AG08395 (cell line): ENCODE data around the gene ARHGEF33.
"Not testable (repeated sequence)": the region's sequence is repeated elsewhere in the genome, so short reads cannot be mapped to it uniquely, and the experiment has no call there.

Experiments
- DNase-seq: peaks from one replicate; pipeline ENCODE4 v3.0.0; 2012; ENCODE audit warnings: mixed read lengths, low spot score

Gene ARHGEF33

DNA sequence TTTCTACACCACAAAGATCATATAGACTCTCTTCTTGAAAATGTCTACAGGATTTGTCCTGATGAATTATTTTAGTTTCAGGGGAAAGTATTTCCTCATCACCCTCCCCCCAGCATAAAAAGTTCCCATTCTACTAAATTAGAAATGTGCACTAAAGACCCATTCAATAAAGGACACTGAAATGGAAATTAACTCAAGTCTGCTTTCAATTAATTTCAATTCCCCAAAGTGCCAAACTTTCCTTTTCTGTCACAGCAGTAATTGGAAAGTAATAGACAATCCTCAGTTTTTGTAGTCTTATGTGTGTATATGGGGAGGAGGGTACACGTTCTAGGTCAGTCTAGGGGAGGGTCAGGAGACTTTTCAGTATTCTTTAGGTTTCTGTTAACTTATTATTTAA, 21.5 kb downstream of the ARHGEF33 start:
- no peak for DNase-seq

DNA sequence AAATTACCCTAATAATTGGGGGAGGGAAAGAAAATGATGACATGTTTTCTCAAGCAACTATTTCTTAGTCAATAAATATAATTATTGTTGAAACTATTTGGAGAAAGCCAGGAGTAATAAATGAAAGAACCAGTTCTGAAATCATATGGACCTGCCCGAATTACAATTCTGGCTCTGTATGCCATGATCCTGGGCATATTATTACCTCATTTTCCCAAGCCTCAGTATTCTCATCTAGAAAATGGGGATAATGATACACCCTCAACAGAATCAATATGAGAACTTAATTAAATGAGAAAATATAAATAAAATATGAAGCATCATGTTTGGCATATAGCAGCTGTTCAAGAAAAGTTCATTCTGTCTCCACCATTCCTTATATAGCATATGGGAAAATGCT, 22.9 kb downstream of the ARHGEF33 start:
- no peak for DNase-seq

- no peak for DNase-seq
Observed at GRCh38 chr2:38922389-38922788, 32.7 kb downstream of the ARHGEF33 start.

DNA sequence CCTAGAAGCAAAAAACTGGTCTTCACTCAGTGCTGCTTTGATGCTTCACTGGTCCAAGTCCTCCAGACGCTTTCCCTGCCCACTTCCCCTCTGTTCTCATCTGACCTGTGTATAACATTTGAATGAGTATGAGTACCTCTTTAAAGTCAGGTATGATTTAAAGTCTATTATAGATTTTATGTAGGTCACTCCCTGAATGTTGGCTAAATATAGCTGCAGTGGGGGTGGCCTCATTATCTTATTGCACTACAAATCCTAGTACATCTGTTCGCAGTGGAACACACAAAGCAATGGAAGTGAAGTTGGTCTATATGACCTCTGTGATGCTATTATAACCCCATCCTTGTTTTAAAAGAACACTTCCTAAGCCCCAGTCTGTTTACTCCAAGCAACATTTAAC, 33.2 kb downstream of the ARHGEF33 start:
- DNase-seq = no peak

GRCh38 chr2:38925982-38926381, 36.3 kb downstream of the ARHGEF33 start:
- no peak for DNase-seq

GRCh38 chr2:38930600-38930999, 40.9 kb downstream of the ARHGEF33 start:
- DNase-seq = no peak

- DNase-seq = no peak
Observed at GRCh38 chr2:38932586-38932985, 42.9 kb downstream of the ARHGEF33 start.

GRCh38 chr2:38933653-38934052, 44.0 kb downstream of the ARHGEF33 start:
- DNase-seq = peak; percentile 45

DNA sequence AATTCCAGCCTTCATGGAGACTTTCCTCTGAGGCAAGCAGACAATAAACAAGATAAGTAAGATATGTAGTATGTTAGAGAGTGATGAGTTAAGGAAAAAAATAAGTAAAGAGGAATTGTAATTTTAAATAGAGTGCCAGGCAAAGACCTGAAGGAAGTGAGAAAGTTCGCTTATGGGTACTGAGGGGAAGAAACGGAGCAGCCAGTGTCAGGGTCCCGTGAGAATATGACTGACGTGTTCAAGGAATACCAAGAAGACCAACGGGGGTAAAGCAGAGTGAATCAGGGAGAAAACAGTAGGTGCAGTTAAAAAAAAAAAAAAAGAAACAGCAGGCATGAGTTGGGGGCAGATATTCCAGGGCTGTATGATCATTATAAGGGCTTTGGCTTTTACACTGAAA, 45.1 kb downstream of the ARHGEF33 start:
- no peak for DNase-seq

- DNase-seq = no peak
Observed at GRCh38 chr2:38935568-38936172, 46.0 kb downstream of the ARHGEF33 start.

DNA sequence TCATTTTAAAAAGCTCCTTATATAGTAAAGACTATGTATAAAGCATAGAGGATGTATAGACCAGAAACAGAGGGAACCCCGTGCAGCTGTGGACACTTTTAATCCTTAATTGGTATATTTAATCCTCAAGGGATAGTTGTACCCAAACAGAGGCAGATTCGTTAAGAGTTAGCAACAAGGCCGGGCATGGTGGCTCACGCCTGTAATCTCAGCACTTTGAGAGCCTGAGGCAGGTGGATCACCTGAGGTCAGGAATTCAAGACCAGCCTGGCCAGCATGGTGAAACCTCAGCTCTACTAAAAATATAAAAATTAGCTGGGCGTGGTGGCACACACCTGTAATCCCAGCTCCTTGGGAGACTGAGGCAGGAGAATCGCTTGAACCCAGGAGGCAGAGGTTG, 46.8 kb downstream of the ARHGEF33 start:
- not testable (repeated sequence) for DNase-seq

GRCh38 chr2:38937548-38937947, 47.9 kb downstream of the ARHGEF33 start:
- DNase-seq = no peak

GRCh38 chr2:38940746-38941145, 51.1 kb downstream of the ARHGEF33 start:
- no peak for DNase-seq

DNA sequence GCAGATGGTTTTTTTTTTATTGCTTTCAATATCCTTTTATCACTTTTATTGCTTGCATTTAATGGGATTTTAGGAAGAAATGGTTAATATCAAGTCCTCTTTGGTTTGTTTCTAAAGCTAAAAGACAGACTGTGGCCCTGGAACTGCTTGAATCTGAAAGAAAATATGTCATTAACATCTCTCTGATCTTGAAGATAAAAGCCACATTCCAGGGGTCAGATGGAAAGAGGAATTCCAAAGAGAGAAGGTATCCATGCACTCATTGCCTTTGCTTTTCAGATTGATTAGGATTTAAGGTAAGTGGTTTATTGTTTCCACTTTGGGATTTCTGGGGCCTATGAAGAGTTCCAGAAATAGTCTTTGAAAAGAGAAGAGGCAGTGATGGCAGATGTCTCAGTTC, 54.1 kb downstream of the ARHGEF33 start:
- no peak for DNase-seq

- no peak for DNase-seq
Observed at GRCh38 chr2:38945372-38945771, 55.7 kb downstream of the ARHGEF33 start.

DNA sequence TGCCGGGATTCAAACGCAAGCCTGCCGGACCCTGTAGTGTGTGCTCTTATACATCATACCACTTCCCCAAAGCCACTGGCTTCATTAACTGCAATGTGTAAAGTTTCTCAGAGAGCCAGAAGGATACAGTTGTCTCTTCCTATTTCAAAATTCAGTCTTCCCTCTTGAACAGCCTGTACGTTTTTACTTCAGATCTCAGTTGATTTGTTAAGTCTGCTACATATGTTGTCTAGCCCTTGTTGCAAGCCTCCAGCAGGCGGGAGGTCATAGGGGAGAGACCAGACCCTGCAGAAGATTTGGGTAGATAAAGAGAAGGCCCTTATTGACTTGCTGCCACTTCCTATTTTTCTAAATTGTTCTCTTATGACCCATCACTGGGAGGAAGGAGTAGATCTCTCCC, 56.2 kb downstream of the ARHGEF33 start:
- no peak for DNase-seq

DNA sequence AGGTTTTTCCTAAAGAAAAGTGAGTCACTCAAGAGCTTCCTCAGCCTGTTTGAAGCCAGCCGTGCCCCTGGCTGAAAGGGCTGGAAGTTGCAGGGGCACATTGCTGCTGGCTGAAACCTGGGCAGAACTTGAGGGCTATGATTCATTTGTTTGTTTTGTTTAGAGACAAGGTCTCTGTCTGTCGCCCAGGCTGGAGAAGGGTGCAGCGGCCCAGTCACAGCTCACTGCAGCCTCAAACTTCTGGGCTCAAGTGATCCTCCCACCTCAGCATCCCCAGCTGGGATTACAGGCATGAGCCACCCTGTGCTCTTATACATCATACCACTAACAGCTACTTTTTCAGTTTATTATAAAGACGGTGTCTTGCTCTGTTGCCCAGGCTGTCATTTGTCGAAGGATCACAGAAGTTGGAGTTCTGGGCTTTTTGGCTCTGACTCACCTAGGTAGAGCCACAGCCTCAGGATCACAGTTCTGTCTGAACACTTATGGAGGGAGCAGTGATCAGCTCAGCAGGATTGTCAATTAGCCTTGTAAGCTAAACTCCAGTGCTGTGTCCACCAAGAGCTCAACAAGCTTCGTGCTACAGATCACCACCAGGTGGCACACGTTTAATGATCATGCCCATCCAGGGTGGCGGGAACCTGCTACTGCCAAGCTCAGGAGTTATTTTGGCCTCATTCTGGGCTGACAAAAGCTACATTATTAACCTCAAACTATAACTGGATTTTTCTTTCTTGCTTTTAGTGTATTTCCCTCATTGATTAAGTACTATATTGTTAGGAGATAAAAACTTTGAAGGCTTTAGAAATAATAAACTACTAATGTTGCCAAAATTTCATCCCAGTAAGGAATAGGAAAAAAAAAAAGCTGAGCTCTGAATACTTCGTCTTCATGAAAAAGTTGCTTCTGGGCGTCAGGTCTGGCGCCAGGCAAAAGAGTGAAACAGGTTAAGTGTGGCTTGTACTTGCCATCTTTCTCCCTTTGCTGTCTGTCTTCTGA, 57.9 kb downstream of the ARHGEF33 start:
- DNase-seq = peak; percentile 77

GRCh38 chr2:38948387-38948882, 58.8 kb downstream of the ARHGEF33 start:
- DNase-seq = no peak

DNA sequence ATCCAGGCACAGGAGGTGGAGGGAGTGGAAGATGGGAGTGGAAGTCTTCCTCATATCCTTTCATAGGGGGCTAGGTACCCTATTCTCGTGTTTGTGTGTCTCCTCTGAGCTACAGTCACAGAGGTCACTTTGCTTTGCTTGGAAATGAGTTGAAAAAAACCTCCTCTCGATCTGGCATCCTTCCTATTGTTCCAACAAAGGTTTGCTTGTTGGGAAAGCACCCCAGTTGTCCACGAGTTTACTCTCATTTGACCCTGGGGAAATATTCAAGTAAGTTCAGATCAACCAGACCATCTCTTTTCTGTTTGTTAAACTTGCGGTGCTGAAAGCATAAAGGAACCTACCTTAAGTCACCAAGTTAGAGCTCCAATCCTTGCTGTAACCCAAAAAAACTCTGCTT, 59.3 kb downstream of the ARHGEF33 start:
- DNase-seq = no peak

DNA sequence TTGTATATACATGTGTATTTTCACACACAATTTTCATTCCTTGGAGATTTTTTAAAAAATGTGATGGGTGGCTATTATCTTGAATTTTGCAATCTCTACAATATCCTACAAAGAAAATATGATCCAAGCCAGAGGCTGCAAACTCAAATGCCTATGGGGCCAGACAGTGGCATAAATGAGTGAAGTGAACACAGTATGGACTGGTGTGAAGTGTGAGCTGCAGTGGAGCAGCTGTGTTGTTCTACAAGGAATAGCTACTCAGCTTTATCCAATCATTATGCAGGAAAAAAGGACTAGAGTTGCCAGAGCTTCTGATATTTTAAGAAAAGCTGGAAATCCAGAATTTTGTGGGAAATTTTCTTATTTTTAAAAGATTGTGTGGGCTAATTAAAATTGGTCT, 62.1 kb downstream of the ARHGEF33 start:
- DNase-seq = no peak

DNA sequence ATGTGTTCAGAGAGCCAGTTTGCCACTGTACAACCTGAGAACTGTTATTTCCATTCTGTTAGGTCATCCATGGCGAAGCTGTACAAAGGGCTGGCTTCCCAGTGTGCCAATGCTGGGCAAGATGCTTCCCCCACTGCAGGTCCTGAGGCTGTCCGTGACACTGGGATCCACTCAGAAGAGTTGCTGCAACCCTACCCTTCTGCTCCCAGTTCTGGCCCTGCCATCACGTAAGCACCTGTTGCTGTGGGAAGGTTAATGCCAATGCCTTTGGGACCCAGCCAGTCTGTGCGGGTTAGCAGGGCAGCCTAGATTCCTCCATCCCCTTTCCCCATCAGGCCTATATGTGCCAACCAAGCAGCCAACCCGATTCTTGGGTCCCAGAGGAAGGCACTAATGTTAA, 68.3 kb downstream of the ARHGEF33 start:
- no peak for DNase-seq

DNA sequence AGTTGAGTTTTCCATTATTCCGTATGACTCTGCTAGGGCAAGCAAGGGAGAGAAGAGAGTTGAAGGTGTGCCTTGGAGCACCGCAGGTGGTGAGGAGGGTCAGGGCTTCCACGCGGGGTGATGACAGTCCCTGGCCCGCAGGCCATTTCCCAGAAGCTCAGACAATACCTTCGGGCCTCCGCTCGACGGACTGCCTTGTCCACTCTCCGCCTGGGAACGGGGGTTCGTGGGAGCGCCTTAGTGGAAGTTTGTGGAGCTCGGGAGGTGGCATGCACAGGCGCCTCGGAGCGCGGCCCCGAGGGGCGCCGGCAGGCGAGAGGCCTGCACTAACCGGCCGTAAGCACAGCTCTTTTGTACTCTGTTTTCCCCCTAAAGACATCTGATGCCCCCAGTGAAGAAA, 69.8 kb downstream of the ARHGEF33 start:
- no peak for DNase-seq

GRCh38 chr2:38959938-38960608, 70.4 kb downstream of the ARHGEF33 start:
- DNase-seq = peak; percentile 87
